ENCODE results near the gene HOXC5.
"Not testable (repeated sequence)": the region's sequence is repeated elsewhere in the genome, so short reads cannot be mapped to it uniquely, and the experiment has no call there.

HOXC5 gene

DNA sequence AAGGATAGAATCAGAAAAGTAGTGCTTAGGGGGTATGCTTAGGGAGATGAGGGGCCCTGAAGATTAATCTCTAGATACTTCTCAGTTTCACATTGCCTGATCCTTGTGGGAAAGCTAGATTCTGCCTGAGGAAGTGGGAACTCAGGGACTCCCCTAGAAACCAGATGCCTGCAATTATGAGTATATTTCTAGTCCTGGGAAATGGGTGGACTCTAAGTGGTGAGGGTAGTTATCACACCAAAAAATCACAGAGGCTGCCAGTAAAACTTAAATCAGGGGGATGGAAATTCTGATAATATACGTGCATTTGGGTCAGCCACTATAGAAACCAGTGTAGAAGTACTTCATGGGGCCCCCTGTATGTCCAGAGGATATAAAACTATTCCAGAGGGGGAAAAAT lies 39.1 kb downstream of the HOXC5 start:
- Histone ChIP-seq H3K27me3 (ENCODE audit: insufficient read depth, insufficient read length) (peaks cover 20% of the 10 kb centered on the region), H3K36me3 (ENCODE audit: insufficient read depth, insufficient read length, low read length) (no peaks in the 10 kb centered on the region)
- TF ChIP-seq YY1 (IDR thresholded peaks at IDR 0.05; ENCODE audit: insufficient read depth, insufficient read length) (no peak), SUZ12 (IDR thresholded peaks at IDR 0.05; ENCODE audit: extremely low read depth, insufficient read depth, insufficient read length) (no peak), ZNF274 (IDR thresholded peaks at IDR 0.05; ENCODE audit: low read depth, low read length) (no peak)

DNA sequence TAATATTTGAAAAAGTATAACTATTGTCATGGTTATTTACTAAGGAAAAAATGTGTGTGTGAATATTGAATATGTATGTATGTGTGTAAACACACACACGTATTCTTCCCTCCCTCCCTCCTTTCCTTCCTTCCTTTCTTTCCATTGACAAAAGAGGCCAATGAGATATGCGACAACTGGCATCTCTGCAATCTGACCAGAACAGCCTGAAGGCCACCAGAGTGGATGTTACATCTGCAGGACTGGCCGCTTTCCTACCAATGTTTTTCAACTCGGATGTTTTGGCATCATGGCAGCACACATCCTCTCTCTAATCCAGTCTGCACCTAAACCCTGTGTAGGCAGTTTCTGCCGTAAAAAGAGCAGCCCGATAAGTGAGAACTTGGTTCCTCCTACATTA lies 41.5 kb downstream of the HOXC5 start:
- H3K36me3 ChIP-seq (ENCODE audit: insufficient read depth, insufficient read length, low read length) = no peaks in the 10 kb centered on the region
- no peaks in the 10 kb centered on the region for H3K9me3 ChIP-seq (ENCODE audit: insufficient read depth, low read length)
- TF ChIP-seq ZNF274 (IDR thresholded peaks at IDR 0.05; ENCODE audit: low read depth, low read length) = no peak
- no peak for TF ChIP-seq YY1 (IDR thresholded peaks at IDR 0.05; ENCODE audit: insufficient read depth, insufficient read length)
- no peak for TF ChIP-seq SUZ12 (IDR thresholded peaks at IDR 0.05; ENCODE audit: extremely low read depth, insufficient read depth, insufficient read length)
- peaks cover 2% of the 10 kb centered on the region for H3K4me1 ChIP-seq (ENCODE audit: insufficient read depth, insufficient read length)
- no peak for DNase-seq (ENCODE audit: low read depth, low spot score)
- no peak overlapping the region for H3K4me3 ChIP-seq (ENCODE audit: insufficient read length, low read depth)
- H3K9ac ChIP-seq (ENCODE audit: insufficient read length, low read depth) = no peak overlapping the region
- H3K27me3 ChIP-seq (ENCODE audit: insufficient read depth, insufficient read length) = peaks cover 37% of the 10 kb centered on the region

More for the DNA sequence above, 39.1 kb downstream of the HOXC5 start:
- H3K4me1 ChIP-seq (ENCODE audit: insufficient read depth, insufficient read length) = peaks cover 2% of the 10 kb centered on the region
- no peak overlapping the region for H3K9ac ChIP-seq (ENCODE audit: insufficient read length, low read depth)
- no peaks in the 10 kb centered on the region for H3K9me3 ChIP-seq (ENCODE audit: insufficient read depth, low read length)
- H3K4me3 ChIP-seq (ENCODE audit: insufficient read length, low read depth) = no peak overlapping the region
- no peak for DNase-seq (ENCODE audit: low read depth, low spot score)

DNA sequence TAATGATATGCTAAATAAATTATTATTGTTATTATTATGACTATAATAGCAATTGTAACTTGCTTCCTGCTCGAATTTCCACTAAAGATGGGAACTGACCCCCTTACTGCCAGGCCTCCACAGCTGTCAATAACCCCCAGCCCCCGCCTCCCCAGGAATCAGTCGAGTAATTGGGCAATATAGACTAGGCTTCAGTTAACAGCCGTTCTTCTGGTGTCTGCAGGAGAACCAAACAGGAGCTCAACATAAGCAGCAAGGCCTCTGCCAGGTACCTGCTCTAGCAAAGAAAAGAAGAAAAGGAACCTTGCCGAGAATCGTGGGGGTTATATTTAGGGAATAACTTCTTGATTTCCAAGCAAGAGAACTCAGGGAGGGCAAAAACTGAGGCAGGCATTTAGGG lies 42.6 kb downstream of the HOXC5 start:
- no peak overlapping the region for H3K4me3 ChIP-seq (ENCODE audit: insufficient read length, low read depth)
- no peak for TF ChIP-seq ZNF274 (IDR thresholded peaks at IDR 0.05; ENCODE audit: low read depth, low read length)
- no peak for TF ChIP-seq SUZ12 (IDR thresholded peaks at IDR 0.05; ENCODE audit: extremely low read depth, insufficient read depth, insufficient read length)
- no peak for TF ChIP-seq YY1 (IDR thresholded peaks at IDR 0.05; ENCODE audit: insufficient read depth, insufficient read length)
- peaks cover 44% of the 10 kb centered on the region for H3K27me3 ChIP-seq (ENCODE audit: insufficient read depth, insufficient read length)
- H3K36me3 ChIP-seq (ENCODE audit: insufficient read depth, insufficient read length, low read length) = no peaks in the 10 kb centered on the region
- no peak for DNase-seq (ENCODE audit: low read depth, low spot score)
- peaks cover 2% of the 10 kb centered on the region for H3K4me1 ChIP-seq (ENCODE audit: insufficient read depth, insufficient read length)
- H3K9ac ChIP-seq (ENCODE audit: insufficient read length, low read depth) = no peak overlapping the region
- H3K9me3 ChIP-seq (ENCODE audit: insufficient read depth, low read length) = no peaks in the 10 kb centered on the region

DNA sequence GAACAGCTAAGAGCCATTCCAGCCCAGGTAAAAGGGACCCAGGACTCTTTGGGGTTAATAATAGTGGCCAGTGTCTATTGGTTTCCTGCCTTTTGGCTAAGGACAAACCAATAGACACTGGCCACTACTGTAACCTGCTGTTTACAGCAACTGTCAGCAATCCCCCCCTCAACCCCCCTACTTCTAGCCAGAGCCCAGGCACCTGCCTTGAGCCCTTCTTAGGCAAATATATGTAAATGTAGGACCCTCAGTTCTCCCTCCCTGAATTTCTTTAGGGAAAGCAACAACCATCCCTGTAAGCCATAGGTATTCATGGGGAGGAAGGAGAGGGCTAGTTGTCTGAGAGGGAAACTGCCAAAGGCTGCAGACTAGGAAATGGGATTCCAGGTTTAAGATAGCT lies 43.1 kb downstream of the HOXC5 start:
- Histone ChIP-seq H3K27me3 (ENCODE audit: insufficient read depth, insufficient read length) (peaks cover 47% of the 10 kb centered on the region), H3K4me3 (ENCODE audit: insufficient read length, low read depth) (no peak overlapping the region), H3K4me1 (ENCODE audit: insufficient read depth, insufficient read length) (peaks cover 4% of the 10 kb centered on the region), H3K9me3 (ENCODE audit: insufficient read depth, low read length) (no peaks in the 10 kb centered on the region), H3K9ac (ENCODE audit: insufficient read length, low read depth) (no peak overlapping the region), H3K36me3 (ENCODE audit: insufficient read depth, insufficient read length, low read length) (no peaks in the 10 kb centered on the region)
- peak; percentile 85 for DNase-seq (ENCODE audit: low read depth, low spot score)
- TF ChIP-seq ZNF274 (IDR thresholded peaks at IDR 0.05; ENCODE audit: low read depth, low read length) = no peak
- TF ChIP-seq SUZ12 (IDR thresholded peaks at IDR 0.05; ENCODE audit: extremely low read depth, insufficient read depth, insufficient read length) = no peak
- no peak for TF ChIP-seq YY1 (IDR thresholded peaks at IDR 0.05; ENCODE audit: insufficient read depth, insufficient read length)

DNA sequence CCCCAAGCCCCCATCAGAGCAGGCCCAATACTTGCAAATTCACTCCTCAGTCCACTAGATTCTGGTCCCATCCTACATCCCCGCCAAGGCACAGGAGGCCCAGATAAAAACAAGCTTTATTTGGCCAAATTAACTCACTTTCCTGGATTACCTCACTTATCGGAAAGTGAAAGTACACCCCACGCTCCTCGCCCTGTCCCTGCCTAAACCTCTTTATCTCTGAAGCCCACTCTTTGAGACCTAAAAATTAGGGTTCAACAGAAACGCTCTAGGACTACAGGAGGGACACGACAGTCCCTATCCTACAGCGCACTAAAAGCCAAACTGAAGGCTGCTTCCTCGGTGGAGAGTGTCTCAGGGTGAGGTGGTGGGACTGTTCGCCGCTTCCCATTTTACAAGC lies 45.0 kb downstream of the HOXC5 start:
- not testable (repeated sequence) for DNase-seq (ENCODE audit: low read depth, low spot score); H3K9me3 ChIP-seq (ENCODE audit: insufficient read depth, low read length); H3K36me3 ChIP-seq (ENCODE audit: insufficient read depth, insufficient read length, low read length); H3K9ac ChIP-seq (ENCODE audit: insufficient read length, low read depth); H3K4me3 ChIP-seq (ENCODE audit: insufficient read length, low read depth); H3K4me1 ChIP-seq (ENCODE audit: insufficient read depth, insufficient read length)
- H3K27me3 ChIP-seq (ENCODE audit: insufficient read depth, insufficient read length) = peaks cover 53% of the 10 kb centered on the region

DNA sequence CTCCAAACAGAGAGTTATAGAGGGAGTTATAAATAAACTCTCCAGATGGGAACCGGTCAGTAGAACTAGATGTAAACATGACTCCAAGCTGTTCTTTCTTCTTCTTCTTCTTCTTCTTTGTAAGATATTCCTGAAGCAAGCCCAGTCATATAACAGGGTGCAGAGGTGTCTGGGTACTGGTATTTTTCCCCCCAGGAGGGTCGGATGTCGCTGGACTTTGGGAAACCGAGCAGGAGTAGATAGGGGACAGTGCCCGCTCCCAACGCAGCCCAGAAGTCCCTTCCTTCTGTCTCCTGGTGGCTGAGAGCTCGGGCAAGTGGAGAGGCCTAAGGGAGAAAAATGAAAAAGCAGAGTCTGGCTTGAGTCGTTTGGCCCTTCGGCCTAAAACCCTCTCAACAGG lies 46.3 kb downstream of the HOXC5 start:
- not testable (repeated sequence) for H3K9ac ChIP-seq (ENCODE audit: insufficient read length, low read depth); H3K4me3 ChIP-seq (ENCODE audit: insufficient read length, low read depth); DNase-seq (ENCODE audit: low read depth, low spot score); H3K36me3 ChIP-seq (ENCODE audit: insufficient read depth, insufficient read length, low read length); H3K4me1 ChIP-seq (ENCODE audit: insufficient read depth, insufficient read length); H3K9me3 ChIP-seq (ENCODE audit: insufficient read depth, low read length)
- H3K27me3 ChIP-seq (ENCODE audit: insufficient read depth, insufficient read length) = peaks cover 64% of the 10 kb centered on the region

DNA sequence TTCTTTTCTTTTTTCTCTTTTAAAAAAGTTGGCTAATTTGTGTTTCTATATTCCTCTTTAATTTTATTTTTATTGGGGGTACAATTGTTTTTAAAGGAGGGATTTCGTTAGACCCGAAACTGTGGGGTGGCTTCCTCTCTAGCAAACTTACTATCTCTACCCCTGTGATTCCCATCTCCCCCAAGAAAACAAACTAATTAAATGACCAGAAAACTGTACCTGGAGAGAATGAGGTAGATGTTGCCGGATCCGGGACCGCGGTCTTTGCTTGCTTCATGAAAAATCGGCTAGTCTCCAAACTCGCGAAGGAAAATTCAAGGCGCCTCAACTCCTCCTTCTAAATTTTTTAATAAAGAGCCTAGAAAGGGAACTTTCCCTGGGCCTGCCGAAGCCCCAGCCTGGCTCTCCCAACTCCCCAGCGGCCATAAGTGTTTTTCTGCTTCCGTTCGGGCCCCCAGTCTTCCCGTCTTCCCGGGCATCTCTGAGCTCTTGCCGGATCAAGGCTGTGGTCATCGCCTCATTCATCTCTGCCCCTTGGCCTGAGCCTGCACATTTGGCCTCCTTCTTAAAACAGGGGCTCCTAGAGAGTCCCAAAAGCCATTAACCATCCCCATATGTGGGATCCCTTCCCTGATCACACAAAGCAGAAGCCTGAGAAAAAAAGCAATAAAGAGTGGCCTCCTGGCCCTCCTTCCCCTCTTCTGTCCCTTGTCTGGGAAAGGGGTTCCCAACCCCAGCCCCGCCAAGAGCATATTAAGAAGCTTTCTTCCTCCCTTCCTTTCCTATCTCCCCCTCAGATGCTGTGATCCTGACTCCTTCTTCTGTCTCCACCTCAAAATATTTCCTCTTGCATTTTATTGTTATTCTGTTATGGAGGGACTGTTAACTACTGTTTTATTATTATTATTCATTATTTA lies 47.4 kb downstream of the HOXC5 start:
- not testable (repeated sequence) for DNase-seq (ENCODE audit: low read depth, low spot score); H3K4me3 ChIP-seq (ENCODE audit: insufficient read length, low read depth); H3K9ac ChIP-seq (ENCODE audit: insufficient read length, low read depth); H3K9me3 ChIP-seq (ENCODE audit: insufficient read depth, low read length); H3K36me3 ChIP-seq (ENCODE audit: insufficient read depth, insufficient read length, low read length); H3K4me1 ChIP-seq (ENCODE audit: insufficient read depth, insufficient read length)
- peaks cover 75% of the 10 kb centered on the region for H3K27me3 ChIP-seq (ENCODE audit: insufficient read depth, insufficient read length)

DNA sequence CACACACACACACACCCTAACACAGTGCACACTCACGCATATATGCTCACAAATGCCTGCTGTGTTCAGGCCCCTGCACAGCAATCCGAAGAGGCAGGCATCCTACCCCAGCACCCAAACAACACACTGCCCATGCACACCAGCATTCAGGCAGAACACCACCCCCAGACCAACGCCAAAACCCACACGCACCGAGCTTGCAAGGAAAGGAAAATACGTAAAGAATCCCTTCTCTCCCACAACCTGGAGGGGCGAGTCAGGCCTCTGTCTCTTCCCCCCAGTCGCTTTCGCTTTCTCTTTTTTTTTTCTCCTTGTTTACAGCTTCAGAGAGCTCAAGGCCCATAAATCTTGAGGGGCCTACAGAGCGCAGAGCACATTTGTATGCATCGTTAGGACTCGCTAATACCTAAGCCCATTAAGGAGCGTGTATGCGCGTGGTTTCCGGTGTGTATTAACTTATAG lies 48.2 kb downstream of the HOXC5 start:
- peaks cover 83% of the 10 kb centered on the region for H3K27me3 ChIP-seq (ENCODE audit: insufficient read depth, insufficient read length)
- not testable (repeated sequence) for DNase-seq (ENCODE audit: low read depth, low spot score); H3K9me3 ChIP-seq (ENCODE audit: insufficient read depth, low read length); H3K4me3 ChIP-seq (ENCODE audit: insufficient read length, low read depth); H3K9ac ChIP-seq (ENCODE audit: insufficient read length, low read depth); H3K36me3 ChIP-seq (ENCODE audit: insufficient read depth, insufficient read length, low read length); H3K4me1 ChIP-seq (ENCODE audit: insufficient read depth, insufficient read length)

DNA sequence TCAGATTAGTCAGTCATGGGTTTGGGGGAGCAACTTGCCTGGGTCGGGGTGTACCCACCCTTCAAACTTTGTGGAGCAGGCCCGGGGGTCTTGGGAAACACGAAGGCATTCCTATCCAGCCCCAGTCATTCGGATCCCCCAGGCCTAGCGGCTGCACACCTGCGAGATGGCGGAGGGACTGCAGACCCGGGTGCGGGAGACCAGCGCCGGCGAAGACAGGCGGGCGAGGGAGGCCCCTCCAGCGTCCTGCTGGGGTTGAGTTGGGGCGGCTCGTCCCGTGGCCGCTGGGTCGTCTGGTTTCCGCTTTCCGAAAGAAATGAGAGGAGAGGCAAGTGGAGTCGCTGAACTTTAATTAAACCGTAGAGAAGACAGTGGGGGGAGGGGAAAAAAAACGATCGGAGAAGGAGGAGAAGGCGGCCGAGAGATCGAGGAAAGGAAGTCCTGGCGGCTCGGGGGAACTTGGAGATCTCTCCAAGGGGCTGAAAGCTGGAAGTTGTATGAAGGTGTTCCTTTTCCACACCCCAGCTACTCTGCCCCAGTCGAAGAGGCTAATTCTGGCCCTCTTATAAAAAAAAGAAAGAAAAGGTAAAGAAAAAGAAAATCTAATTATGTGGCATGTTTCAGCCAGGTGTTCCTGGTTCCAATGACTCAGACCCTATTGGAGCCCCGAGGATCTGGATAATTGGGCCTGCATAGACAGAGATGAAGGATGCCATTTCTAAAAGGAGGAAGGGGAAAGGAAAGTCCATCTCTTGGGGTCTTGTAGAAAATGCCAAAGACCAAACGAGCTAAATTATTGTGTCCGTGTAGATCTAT lies 48.9 kb downstream of the HOXC5 start:
- not testable (repeated sequence) for H3K4me3 ChIP-seq (ENCODE audit: insufficient read length, low read depth); H3K36me3 ChIP-seq (ENCODE audit: insufficient read depth, insufficient read length, low read length); H3K4me1 ChIP-seq (ENCODE audit: insufficient read depth, insufficient read length); H3K9me3 ChIP-seq (ENCODE audit: insufficient read depth, low read length); H3K9ac ChIP-seq (ENCODE audit: insufficient read length, low read depth); DNase-seq (ENCODE audit: low read depth, low spot score)
- peaks cover 90% of the 10 kb centered on the region for H3K27me3 ChIP-seq (ENCODE audit: insufficient read depth, insufficient read length)
